Stimulated activated naive CD8-positive, alpha-beta T cell treated with anti-CD3 and anti-CD28 coated beads, Interleukin-15, amount 100 ng/mL, for 72 hours (primary cell): ENCODE data around the gene BACH2.
"Not testable (repeated sequence)": the region's sequence is repeated elsewhere in the genome, so short reads cannot be mapped to it uniquely, and the experiment has no call there.

ENCODE experiments used
- ATAC-seq: fragments of 150-1000 bp; cut with Tn5 transposase; 2 replicates; pipeline ENCODE4 v1.10.0; 2021; ENCODE audit warnings: mild to moderate bottlenecking, moderate library complexity
- DNase-seq, 2 donors: peaks; one replicate each; pipeline ENCODE4 v3.0.0; 2021 to 2022
- H3K27ac Mint-ChIP-seq, 2 donors: one replicate each; pipeline ENCODE4 v1.8.0; 2022; ENCODE audit warnings: mild to moderate bottlenecking in 2 of 2, mixed read lengths in 2 of 2, moderate library complexity in 2 of 2
- H3K27me3 Mint-ChIP-seq: one replicate; pipeline ENCODE4 v1.8.0; 2022; ENCODE audit warnings: mixed read lengths
- H3K4me1 Mint-ChIP-seq: one replicate; pipeline ENCODE4 v1.8.0; 2022; ENCODE audit warnings: mild to moderate bottlenecking, mixed read lengths
- H3K4me3 Mint-ChIP-seq, 2 donors: one replicate each; pipeline ENCODE4 v1.8.0; 2022; ENCODE audit warnings: mild to moderate bottlenecking in 2 of 2, mixed read lengths in 2 of 2, moderate library complexity in 1 of 2
- H3K9me3 Mint-ChIP-seq, 2 donors: one replicate each; pipeline ENCODE4 v1.8.0; 2022; ENCODE audit warnings: mixed read lengths in 2 of 2

BACH2 gene

GRCh38 chr6:90033746-90034271 is 262.8 kb downstream of the BACH2 start:
- H3K4me3 Mint-ChIP-seq: no peak overlapping the region
- no peak overlapping the region for H3K27ac Mint-ChIP-seq
- ATAC-seq (no peak), DNase-seq (no peak)
- no peaks in the 10 kb centered on the region for H3K27me3 Mint-ChIP-seq
- H3K4me1 Mint-ChIP-seq: peaks cover 60% of the 10 kb centered on the region
- H3K9me3 Mint-ChIP-seq: peaks cover 0 to 6% of the 10 kb centered on the region in 2 donors

- not testable (repeated sequence) for ATAC-seq, H3K4me3 Mint-ChIP-seq, H3K27me3 Mint-ChIP-seq, H3K27ac Mint-ChIP-seq, H3K9me3 Mint-ChIP-seq, DNase-seq
- peaks cover 67% of the 10 kb centered on the region for H3K4me1 Mint-ChIP-seq
These were observed 264.0 kb downstream of the BACH2 start for GRCh38 chr6:90032489-90033212.

- no peaks in the 10 kb centered on the region for H3K27me3 Mint-ChIP-seq
- no peaks in the 10 kb centered on the region for H3K9me3 Mint-ChIP-seq
- peak; percentile 54 for ATAC-seq
- peaks cover 69% of the 10 kb centered on the region for H3K4me1 Mint-ChIP-seq
- H3K4me3 Mint-ChIP-seq: peak overlapping the region; percentile 64 to 76
- H3K27ac Mint-ChIP-seq: peak overlapping the region; percentile 9 to 37
- peak in 1 of 2 donors; percentile 41 for DNase-seq
These were observed 267.5 kb downstream of the BACH2 start for GRCh38 chr6:90028995-90029635.

GRCh38 chr6:90028066-90028778 is 268.4 kb downstream of the BACH2 start:
- ATAC-seq (peak; percentile 81), DNase-seq (peak in 1 of 2 donors; percentile 65)
- H3K9me3 Mint-ChIP-seq: no peaks in the 10 kb centered on the region
- H3K4me3 Mint-ChIP-seq: peak overlapping the region; percentile 6 to 76
- no peaks in the 10 kb centered on the region for H3K27me3 Mint-ChIP-seq
- no peak overlapping the region for H3K27ac Mint-ChIP-seq
- peaks cover 78% of the 10 kb centered on the region for H3K4me1 Mint-ChIP-seq

GRCh38 chr6:90026216-90026615 is 270.4 kb downstream of the BACH2 start:
- Mint-ChIP-seq H3K4me1 (peaks cover 85% of the 10 kb centered on the region), H3K4me3 (peak overlapping the region; percentile 64 to 89), H3K27me3 (no peaks in the 10 kb centered on the region), H3K9me3 (no peaks in the 10 kb centered on the region), H3K27ac (peak overlapping the region in 1 of 2 donors; percentile 95)
- ATAC-seq (no peak), DNase-seq (no peak)

- Mint-ChIP-seq H3K4me3 (peak overlapping the region; percentile 64 to 89), H3K27me3 (no peaks in the 10 kb centered on the region), H3K4me1 (peaks cover 88% of the 10 kb centered on the region), H3K27ac (peak overlapping the region; percentile 19 to 95), H3K9me3 (no peaks in the 10 kb centered on the region)
- ATAC-seq: peak; percentile 93
- DNase-seq: peak; percentile 54 to 72
These were observed 271.1 kb downstream of the BACH2 start for GRCh38 chr6:90025523-90026061.

GRCh38 chr6:90024633-90025032 is 272.0 kb downstream of the BACH2 start:
- DNase-seq: no peak
- H3K4me3 Mint-ChIP-seq: peak overlapping the region; percentile 42 to 89
- peak overlapping the region; percentile 60 to 72 for H3K27ac Mint-ChIP-seq
- peaks cover 83% of the 10 kb centered on the region for H3K4me1 Mint-ChIP-seq
- peaks cover 0 to 4% of the 10 kb centered on the region in 2 donors for H3K9me3 Mint-ChIP-seq
- no peak for ATAC-seq
- H3K27me3 Mint-ChIP-seq: no peaks in the 10 kb centered on the region

- ATAC-seq (no peak), DNase-seq (no peak)
- Mint-ChIP-seq H3K4me1 (peaks cover 71% of the 10 kb centered on the region), H3K9me3 (peaks cover 16 to 18% of the 10 kb centered on the region in 2 donors), H3K27me3 (no peaks in the 10 kb centered on the region), H3K4me3 (no peak overlapping the region), H3K27ac (no peak overlapping the region)
These were observed 274.9 kb downstream of the BACH2 start for GRCh38 chr6:90021711-90022110.

- Mint-ChIP-seq H3K27ac (peak overlapping the region in 1 of 2 donors; percentile 76), H3K4me3 (no peak overlapping the region), H3K9me3 (peaks cover 16 to 25% of the 10 kb centered on the region in 2 donors), H3K27me3 (no peaks in the 10 kb centered on the region), H3K4me1 (peaks cover 72% of the 10 kb centered on the region)
- DNase-seq: no peak
- no peak for ATAC-seq
These were observed 275.9 kb downstream of the BACH2 start for GRCh38 chr6:90020746-90021145.

- ATAC-seq: no peak
- H3K27me3 Mint-ChIP-seq: no peaks in the 10 kb centered on the region
- H3K4me1 Mint-ChIP-seq: peaks cover 68% of the 10 kb centered on the region
- no peak for DNase-seq
- H3K9me3 Mint-ChIP-seq: peaks cover 16 to 25% of the 10 kb centered on the region in 2 donors
- no peak overlapping the region for H3K4me3 Mint-ChIP-seq
- H3K27ac Mint-ChIP-seq: no peak overlapping the region
These were observed 277.4 kb downstream of the BACH2 start for GRCh38 chr6:90019216-90019615.

- H3K4me1 Mint-ChIP-seq: peaks cover 71% of the 10 kb centered on the region
- no peaks in the 10 kb centered on the region for H3K27me3 Mint-ChIP-seq
- peaks cover 16 to 25% of the 10 kb centered on the region in 2 donors for H3K9me3 Mint-ChIP-seq
- no peak for ATAC-seq
- H3K4me3 Mint-ChIP-seq: no peak overlapping the region
- no peak for DNase-seq
- H3K27ac Mint-ChIP-seq: peak overlapping the region in 1 of 2 donors; percentile 48
These were observed 280.8 kb downstream of the BACH2 start for GRCh38 chr6:90015883-90016282.

GRCh38 chr6:90008908-90009501 is 287.6 kb downstream of the BACH2 start:
- Mint-ChIP-seq H3K4me1 (peaks cover 55% of the 10 kb centered on the region), H3K4me3 (peak overlapping the region in 1 of 2 donors; percentile 38), H3K27ac (peak overlapping the region; percentile 70 to 94), H3K9me3 (no peaks in the 10 kb centered on the region), H3K27me3 (no peaks in the 10 kb centered on the region)
- DNase-seq (no peak), ATAC-seq (peak; percentile 83)

GRCh38 chr6:90008189-90008907 is 288.3 kb downstream of the BACH2 start:
- Mint-ChIP-seq H3K9me3 (no peaks in the 10 kb centered on the region), H3K4me3 (peak overlapping the region in 1 of 2 donors; percentile 21), H3K27ac (peak overlapping the region; percentile 46 to 94), H3K4me1 (peaks cover 49% of the 10 kb centered on the region), H3K27me3 (no peaks in the 10 kb centered on the region)
- ATAC-seq: peak; percentile 91
- peak in 1 of 2 donors; percentile 28 for DNase-seq

- Mint-ChIP-seq H3K4me3 (no peak overlapping the region), H3K4me1 (peaks cover 26% of the 10 kb centered on the region), H3K9me3 (no peaks in the 10 kb centered on the region), H3K27ac (no peak overlapping the region), H3K27me3 (no peaks in the 10 kb centered on the region)
- DNase-seq: no peak
- ATAC-seq: no peak
These were observed 291.4 kb downstream of the BACH2 start for GRCh38 chr6:90005048-90005827.
